Activated T-helper 17 cell treated with anti-CD3 and anti-CD28 coated beads, Interleukin-2, amount 50 U/mL, for 72 hours (primary cell): ENCODE results near the gene ACAP2. TPM values are rescaled to one million over a fixed set of nuclear protein-coding genes. Genes with fewer than 3 reads are reported as not detected.
A peak's percentile ranks its signal among the peaks of the same experiment; 100 is the strongest.
"Not testable (repeated sequence)": the region's sequence is repeated elsewhere in the genome, so short reads cannot be mapped to it uniquely, and the experiment has no call there.

Experiments used
- ATAC-seq: fragments of 150-1000 bp; cut with Tn5 transposase; replicated peaks from 2 replicates; pipeline ENCODE4 v1.10.0; 2021; ENCODE audit warnings: mild to moderate bottlenecking, moderate library complexity
- H3K27ac Mint-ChIP-seq: one replicate; pipeline ENCODE4 v1.8.0; 2022; ENCODE audit warnings: mixed read lengths
- H3K27me3 Mint-ChIP-seq: one replicate; pipeline ENCODE4 v1.8.0; 2022; ENCODE audit warnings: mixed read lengths
- H3K36me3 Mint-ChIP-seq: one replicate; pipeline ENCODE4 v1.8.0; 2022; ENCODE audit warnings: low read depth, mild to moderate bottlenecking, mixed read lengths
- H3K4me1 Mint-ChIP-seq: one replicate; pipeline ENCODE4 v1.8.0; 2022; ENCODE audit warnings: mixed read lengths
- H3K4me3 Mint-ChIP-seq: one replicate; pipeline ENCODE4 v1.8.0; 2022; ENCODE audit warnings: mild to moderate bottlenecking, mixed read lengths
- H3K9me3 Mint-ChIP-seq: one replicate; pipeline ENCODE4 v1.8.0; 2022; ENCODE audit warnings: mixed read lengths
- total RNA-seq, 2 donors: library from RNA; stranded (reverse); gene quantifications; one replicate each; pipeline ENCODE4 v1.2.3, GENCODE V29; 2022

ACAP2 gene
- total RNA-seq, 2 donors from 2014 or later = 58.0 to 74.0 TPM

- no peak overlapping the region for H3K4me3 Mint-ChIP-seq
- H3K9me3 Mint-ChIP-seq = no peaks in the 10 kb centered on the region
- H3K36me3 Mint-ChIP-seq = peaks cover 62% of the 10 kb centered on the region
- peaks cover 5% of the 10 kb centered on the region for H3K4me1 Mint-ChIP-seq
- no peaks in the 10 kb centered on the region for H3K27me3 Mint-ChIP-seq
- no peak overlapping the region for H3K27ac Mint-ChIP-seq
- ATAC-seq = no peak
Observed at GRCh38 chr3:195319060-195319459, 123.8 kb downstream of the ACAP2 start.

GRCh38 chr3:195312714-195313113, 130.1 kb downstream of the ACAP2 start:
- H3K4me1 Mint-ChIP-seq = no peaks in the 10 kb centered on the region
- ATAC-seq = no peak
- H3K27me3 Mint-ChIP-seq = no peaks in the 10 kb centered on the region
- H3K4me3 Mint-ChIP-seq = no peak overlapping the region
- no peaks in the 10 kb centered on the region for H3K9me3 Mint-ChIP-seq
- H3K27ac Mint-ChIP-seq = no peak overlapping the region
- peaks cover 16% of the 10 kb centered on the region for H3K36me3 Mint-ChIP-seq

- no peaks in the 10 kb centered on the region for H3K27me3 Mint-ChIP-seq
- H3K4me3 Mint-ChIP-seq = no peak overlapping the region
- H3K36me3 Mint-ChIP-seq = peaks cover 41% of the 10 kb centered on the region
- no peaks in the 10 kb centered on the region for H3K4me1 Mint-ChIP-seq
- no peak overlapping the region for H3K27ac Mint-ChIP-seq
- no peak for ATAC-seq
- H3K9me3 Mint-ChIP-seq = no peaks in the 10 kb centered on the region
Observed at GRCh38 chr3:195307711-195308110, 135.1 kb downstream of the ACAP2 start.

- no peaks in the 10 kb centered on the region for H3K4me1 Mint-ChIP-seq
- no peak for ATAC-seq
Observed at GRCh38 chr3:195306369-195306768, 136.5 kb downstream of the ACAP2 start.

GRCh38 chr3:195302431-195302830, 140.4 kb downstream of the ACAP2 start:
- H3K4me1 Mint-ChIP-seq = peaks cover 6% of the 10 kb centered on the region
- no peak overlapping the region for H3K4me3 Mint-ChIP-seq
- ATAC-seq = no peak
- H3K9me3 Mint-ChIP-seq = no peaks in the 10 kb centered on the region
- H3K27ac Mint-ChIP-seq = no peak overlapping the region
- H3K36me3 Mint-ChIP-seq = peaks cover 88% of the 10 kb centered on the region
- H3K27me3 Mint-ChIP-seq = no peaks in the 10 kb centered on the region

More at GRCh38 chr3:195306369-195306768, 136.5 kb downstream of the ACAP2 start:
- H3K27ac Mint-ChIP-seq = no peak overlapping the region
- H3K4me3 Mint-ChIP-seq = no peak overlapping the region
- H3K27me3 Mint-ChIP-seq = no peaks in the 10 kb centered on the region
- peaks cover 50% of the 10 kb centered on the region for H3K36me3 Mint-ChIP-seq
- H3K9me3 Mint-ChIP-seq = no peaks in the 10 kb centered on the region

- H3K4me1 Mint-ChIP-seq = peaks cover 6% of the 10 kb centered on the region
- H3K4me3 Mint-ChIP-seq = no peak overlapping the region
- no peak for ATAC-seq
- no peaks in the 10 kb centered on the region for H3K27me3 Mint-ChIP-seq
- no peaks in the 10 kb centered on the region for H3K9me3 Mint-ChIP-seq
- peaks cover 91% of the 10 kb centered on the region for H3K36me3 Mint-ChIP-seq
- H3K27ac Mint-ChIP-seq = peak overlapping the region; percentile 56
Observed at GRCh38 chr3:195297446-195297845, 145.4 kb downstream of the ACAP2 start.

GRCh38 chr3:195296662-195297061, 146.2 kb downstream of the ACAP2 start:
- Mint-ChIP-seq H3K9me3 (no peaks in the 10 kb centered on the region), H3K27ac (no peak overlapping the region)
- no peak for ATAC-seq

GRCh38 chr3:195291121-195291520, 151.7 kb downstream of the ACAP2 start:
- H3K4me1 Mint-ChIP-seq = no peaks in the 10 kb centered on the region
- no peak overlapping the region for H3K4me3 Mint-ChIP-seq
- H3K27me3 Mint-ChIP-seq = no peaks in the 10 kb centered on the region
- no peak for ATAC-seq
- no peak overlapping the region for H3K27ac Mint-ChIP-seq
- H3K9me3 Mint-ChIP-seq = no peaks in the 10 kb centered on the region
- H3K36me3 Mint-ChIP-seq = peaks cover 97% of the 10 kb centered on the region

More at GRCh38 chr3:195296662-195297061, 146.2 kb downstream of the ACAP2 start:
- Mint-ChIP-seq H3K27me3 (no peaks in the 10 kb centered on the region), H3K4me1 (peaks cover 6% of the 10 kb centered on the region), H3K36me3 (peaks cover 93% of the 10 kb centered on the region), H3K4me3 (no peak overlapping the region)

GRCh38 chr3:195290643-195291042, 152.2 kb downstream of the ACAP2 start:
- H3K4me1 Mint-ChIP-seq, H3K27me3 Mint-ChIP-seq, ATAC-seq, H3K4me3 Mint-ChIP-seq, H3K27ac Mint-ChIP-seq, H3K9me3 Mint-ChIP-seq: not testable (repeated sequence)
- peaks cover 97% of the 10 kb centered on the region for H3K36me3 Mint-ChIP-seq

- H3K27ac Mint-ChIP-seq = no peak overlapping the region
- H3K4me3 Mint-ChIP-seq = no peak overlapping the region
- H3K27me3 Mint-ChIP-seq = no peaks in the 10 kb centered on the region
- ATAC-seq = no peak
- H3K36me3 Mint-ChIP-seq = peaks cover 88% of the 10 kb centered on the region
- H3K9me3 Mint-ChIP-seq = no peaks in the 10 kb centered on the region
- H3K4me1 Mint-ChIP-seq = no peaks in the 10 kb centered on the region
Observed at GRCh38 chr3:195286115-195286872, 156.5 kb downstream of the ACAP2 start.

GRCh38 chr3:195285372-195285771, 157.4 kb downstream of the ACAP2 start:
- no peaks in the 10 kb centered on the region for H3K4me1 Mint-ChIP-seq
- H3K27ac Mint-ChIP-seq = no peak overlapping the region
- H3K4me3 Mint-ChIP-seq = no peak overlapping the region
- H3K9me3 Mint-ChIP-seq = no peaks in the 10 kb centered on the region
- no peak for ATAC-seq
- peaks cover 78% of the 10 kb centered on the region for H3K36me3 Mint-ChIP-seq
- H3K27me3 Mint-ChIP-seq = no peaks in the 10 kb centered on the region

GRCh38 chr3:195284842-195285241, 158.0 kb downstream of the ACAP2 start:
- no peaks in the 10 kb centered on the region for H3K27me3 Mint-ChIP-seq
- ATAC-seq = peak; percentile 31

GRCh38 chr3:195282961-195283360, 159.9 kb downstream of the ACAP2 start:
- Mint-ChIP-seq H3K4me3 (no peak overlapping the region), H3K27me3 (no peaks in the 10 kb centered on the region), H3K4me1 (no peaks in the 10 kb centered on the region), H3K27ac (peak overlapping the region; percentile 75), H3K36me3 (peaks cover 61% of the 10 kb centered on the region), H3K9me3 (no peaks in the 10 kb centered on the region)
- ATAC-seq = no peak

More at GRCh38 chr3:195284842-195285241, 158.0 kb downstream of the ACAP2 start:
- Mint-ChIP-seq H3K4me1 (no peaks in the 10 kb centered on the region), H3K27ac (no peak overlapping the region), H3K36me3 (peaks cover 73% of the 10 kb centered on the region), H3K9me3 (no peaks in the 10 kb centered on the region), H3K4me3 (no peak overlapping the region)

- H3K27me3 Mint-ChIP-seq = no peaks in the 10 kb centered on the region
Observed at GRCh38 chr3:195274259-195274966, 168.4 kb downstream of the ACAP2 start.

More at GRCh38 chr3:195274259-195274966, 168.4 kb downstream of the ACAP2 start:
- no peaks in the 10 kb centered on the region for H3K9me3 Mint-ChIP-seq
- H3K36me3 Mint-ChIP-seq = peaks cover 7% of the 10 kb centered on the region
- H3K27ac Mint-ChIP-seq = no peak overlapping the region
- H3K4me3 Mint-ChIP-seq = no peak overlapping the region
- ATAC-seq = no peak
- peaks cover 10% of the 10 kb centered on the region for H3K4me1 Mint-ChIP-seq
